PFSK-1 (cell line): ENCODE data around the gene ENO3.

ENCODE experiments used
- FOXP2 ChIP-seq: optimal IDR thresholded peaks from 2 replicates; pipeline ENCODE3; 2011; ENCODE audit warnings: borderline replicate concordance, control low read depth, inconsistent platforms; ENCODE audit not compliant: insufficient read depth; ENCODE audit errors: extremely low read length, extremely low read depth
- POLR2AphosphoS5 ChIP-seq: IDR thresholded peaks from 2 replicates; pipeline ENCODE4 v1.6.1; 2012; ENCODE audit warnings: low read depth, mild to moderate bottlenecking, control low read depth, low read length, moderate library complexity
- SIN3A ChIP-seq: IDR thresholded peaks from 2 replicates; pipeline ENCODE4 v1.6.1; 2012; ENCODE audit warnings: mild to moderate bottlenecking, low read length, moderate library complexity, borderline replicate concordance; ENCODE audit not compliant: insufficient read depth
- TAF1 ChIP-seq: IDR thresholded peaks from 2 replicates; pipeline ENCODE4 v1.6.1; 2012; ENCODE audit warnings: low read length, control low read depth, borderline replicate concordance; ENCODE audit not compliant: insufficient read depth
- TF ChIP-seq, protein P1 (sequence below), 2 experiments: IDR thresholded peaks; 2 replicates each; pipeline versions ENCODE4 v1.6.1 to v1.8.0; 2011 to 2012; ENCODE audit warnings: low read depth in 2 of 2, low read length in 2 of 2, control low read depth in 1 of 2, inconsistent platforms in 1 of 2, mild to moderate bottlenecking in 1 of 2, moderate library complexity in 1 of 2; ENCODE audit not compliant: insufficient read depth in 1 of 2

ENO3 gene

DNA sequence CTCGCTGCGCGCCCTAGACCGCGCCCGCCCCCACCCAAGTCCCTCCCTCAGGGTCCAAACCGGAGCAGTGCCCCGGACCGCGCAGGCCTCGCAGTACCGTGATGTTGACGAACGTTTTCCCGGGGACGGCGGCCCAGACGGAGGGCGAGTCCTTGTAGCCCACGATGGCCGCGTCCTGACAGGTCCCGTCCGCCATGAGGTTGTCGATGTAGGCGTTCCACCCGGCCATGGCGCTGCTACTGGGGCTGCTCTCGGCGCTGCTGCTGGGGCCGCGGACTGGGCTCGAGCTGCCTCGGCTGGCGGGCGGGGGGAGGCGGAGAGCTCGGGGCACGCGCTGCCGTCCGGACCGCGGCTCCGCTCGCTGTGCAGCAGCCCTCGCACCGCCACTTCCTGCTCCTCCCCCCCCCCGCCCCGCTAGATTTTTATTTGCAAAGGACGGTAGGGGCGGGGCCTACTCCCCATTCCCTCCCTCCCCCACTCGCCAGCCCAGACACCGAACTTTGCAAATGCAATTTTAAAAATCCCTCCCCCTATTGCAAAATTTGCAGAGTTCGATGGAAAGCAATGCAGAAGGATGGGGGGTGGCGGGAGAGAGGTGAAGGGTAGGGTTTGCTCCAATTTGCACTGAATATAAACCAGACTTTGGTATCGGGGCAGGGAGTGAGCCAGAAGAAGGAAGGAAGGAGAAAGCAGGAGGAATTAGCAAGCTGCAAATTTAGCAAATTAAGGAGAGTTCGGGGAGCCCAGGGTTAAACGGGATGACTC lies 2.6 kb upstream of the ENO3 start, which contains the start of gene PFN1:
Gene PFN1, minus strand, starts transcription at position 365 of the 765 bp plus-strand sequence. Its CDS starts 136 bp downstream, at position 229.
- TF ChIP-seq TAF1 (peak; percentile 91; the same call in 1 of the 2 replicates), SIN3A (0 out of 2 replicates have a peak, but pooled peaks have one; percentile 50), POLR2AphosphoS5 (peak; percentile 81), FOXP2 (peak; percentile 48)
- TF ChIP-seq, protein P1, sequence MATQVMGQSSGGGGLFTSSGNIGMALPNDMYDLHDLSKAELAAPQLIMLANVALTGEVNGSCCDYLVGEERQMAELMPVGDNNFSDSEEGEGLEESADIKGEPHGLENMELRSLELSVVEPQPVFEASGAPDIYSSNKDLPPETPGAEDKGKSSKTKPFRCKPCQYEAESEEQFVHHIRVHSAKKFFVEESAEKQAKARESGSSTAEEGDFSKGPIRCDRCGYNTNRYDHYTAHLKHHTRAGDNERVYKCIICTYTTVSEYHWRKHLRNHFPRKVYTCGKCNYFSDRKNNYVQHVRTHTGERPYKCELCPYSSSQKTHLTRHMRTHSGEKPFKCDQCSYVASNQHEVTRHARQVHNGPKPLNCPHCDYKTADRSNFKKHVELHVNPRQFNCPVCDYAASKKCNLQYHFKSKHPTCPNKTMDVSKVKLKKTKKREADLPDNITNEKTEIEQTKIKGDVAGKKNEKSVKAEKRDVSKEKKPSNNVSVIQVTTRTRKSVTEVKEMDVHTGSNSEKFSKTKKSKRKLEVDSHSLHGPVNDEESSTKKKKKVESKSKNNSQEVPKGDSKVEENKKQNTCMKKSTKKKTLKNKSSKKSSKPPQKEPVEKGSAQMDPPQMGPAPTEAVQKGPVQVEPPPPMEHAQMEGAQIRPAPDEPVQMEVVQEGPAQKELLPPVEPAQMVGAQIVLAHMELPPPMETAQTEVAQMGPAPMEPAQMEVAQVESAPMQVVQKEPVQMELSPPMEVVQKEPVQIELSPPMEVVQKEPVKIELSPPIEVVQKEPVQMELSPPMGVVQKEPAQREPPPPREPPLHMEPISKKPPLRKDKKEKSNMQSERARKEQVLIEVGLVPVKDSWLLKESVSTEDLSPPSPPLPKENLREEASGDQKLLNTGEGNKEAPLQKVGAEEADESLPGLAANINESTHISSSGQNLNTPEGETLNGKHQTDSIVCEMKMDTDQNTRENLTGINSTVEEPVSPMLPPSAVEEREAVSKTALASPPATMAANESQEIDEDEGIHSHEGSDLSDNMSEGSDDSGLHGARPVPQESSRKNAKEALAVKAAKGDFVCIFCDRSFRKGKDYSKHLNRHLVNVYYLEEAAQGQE (IDR thresholded peaks at IDR 0.05; ENCODE audit: insufficient read depth in 1 of 2, low read depth in 2 of 2, low read length in 2 of 2) = no peak

DNA sequence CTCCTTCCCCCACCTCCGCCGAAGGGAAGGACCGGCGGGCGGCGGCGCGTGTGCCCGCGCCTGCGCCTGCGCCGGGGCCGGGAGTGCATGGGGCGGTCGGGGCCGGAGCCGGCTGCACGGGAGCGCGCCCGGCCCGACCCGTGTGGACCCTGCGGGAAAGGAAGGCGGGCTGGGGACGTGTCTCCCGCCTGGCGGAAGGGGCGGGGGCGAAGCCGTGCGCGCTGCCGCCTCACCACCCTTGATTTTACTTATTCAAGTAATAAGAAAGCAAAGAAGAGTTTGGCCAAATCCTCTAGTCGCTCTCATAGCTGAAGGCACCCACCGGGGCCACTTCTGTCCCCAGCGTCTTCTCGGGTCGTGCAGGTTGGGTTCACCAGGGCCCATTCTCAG lies 2.0 kb upstream of the ENO3 start:
- TF ChIP-seq POLR2AphosphoS5 (peak; percentile 50; the same call in 1 of the 2 replicates), TAF1 (no peak), SIN3A (no peak), FOXP2 (peak; percentile 62)
- TF ChIP-seq, protein P1 (IDR thresholded peaks at IDR 0.05; ENCODE audit: insufficient read depth in 1 of 2, low read depth in 2 of 2, low read length in 2 of 2) = no peak; a peak in 1 of 4 replicates

DNA sequence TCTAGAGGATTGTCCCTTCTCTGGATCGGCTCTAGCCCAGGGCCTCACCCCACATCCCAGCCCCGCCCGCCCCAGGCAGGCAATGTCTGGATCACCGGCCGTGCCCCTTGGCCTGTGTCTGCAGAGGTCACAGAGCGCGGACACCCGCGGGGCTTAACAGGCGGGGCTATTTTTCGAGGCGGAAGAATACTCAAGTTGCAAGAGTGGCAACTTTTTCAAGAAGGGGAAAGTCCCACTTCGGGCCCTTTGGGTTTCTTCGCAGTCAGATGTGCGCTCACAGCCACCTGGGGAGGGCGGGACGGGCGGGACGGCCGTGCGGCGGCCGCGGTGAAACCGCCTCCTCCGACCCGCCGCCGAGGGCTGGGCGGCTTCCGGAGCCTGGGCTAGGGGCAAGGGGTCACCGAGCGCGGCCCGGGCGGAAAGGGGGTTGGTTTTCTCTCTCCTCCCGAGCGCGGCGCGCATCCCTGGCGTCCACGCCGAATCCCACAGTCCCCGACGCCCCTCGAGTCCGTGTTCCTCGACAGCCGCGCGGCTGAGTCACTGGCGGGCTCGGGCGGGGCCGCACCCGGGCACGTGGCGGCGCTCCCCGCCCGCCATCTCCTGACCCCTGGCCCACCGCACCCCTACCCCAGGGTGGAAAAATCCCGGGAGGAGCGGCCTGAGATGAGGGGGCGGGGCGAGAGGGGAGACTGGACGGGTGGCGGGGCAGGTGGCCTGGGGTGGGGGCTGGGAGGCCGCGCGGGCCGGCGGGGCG lies 1.4 kb upstream of the ENO3 start:
- TF ChIP-seq SIN3A = peak; percentile 29; the same call in 1 of the 2 replicates
- TF ChIP-seq, protein P1 (IDR thresholded peaks at IDR 0.05; ENCODE audit: insufficient read depth in 1 of 2, low read depth in 2 of 2, low read length in 2 of 2) = no peak
- TF ChIP-seq POLR2AphosphoS5 = no peak; the same call in 1 of the 2 replicates
- peak; percentile 11 for TF ChIP-seq FOXP2
- 0 out of 2 replicates have a peak, but pooled peaks have one; percentile 12 for TF ChIP-seq TAF1

DNA sequence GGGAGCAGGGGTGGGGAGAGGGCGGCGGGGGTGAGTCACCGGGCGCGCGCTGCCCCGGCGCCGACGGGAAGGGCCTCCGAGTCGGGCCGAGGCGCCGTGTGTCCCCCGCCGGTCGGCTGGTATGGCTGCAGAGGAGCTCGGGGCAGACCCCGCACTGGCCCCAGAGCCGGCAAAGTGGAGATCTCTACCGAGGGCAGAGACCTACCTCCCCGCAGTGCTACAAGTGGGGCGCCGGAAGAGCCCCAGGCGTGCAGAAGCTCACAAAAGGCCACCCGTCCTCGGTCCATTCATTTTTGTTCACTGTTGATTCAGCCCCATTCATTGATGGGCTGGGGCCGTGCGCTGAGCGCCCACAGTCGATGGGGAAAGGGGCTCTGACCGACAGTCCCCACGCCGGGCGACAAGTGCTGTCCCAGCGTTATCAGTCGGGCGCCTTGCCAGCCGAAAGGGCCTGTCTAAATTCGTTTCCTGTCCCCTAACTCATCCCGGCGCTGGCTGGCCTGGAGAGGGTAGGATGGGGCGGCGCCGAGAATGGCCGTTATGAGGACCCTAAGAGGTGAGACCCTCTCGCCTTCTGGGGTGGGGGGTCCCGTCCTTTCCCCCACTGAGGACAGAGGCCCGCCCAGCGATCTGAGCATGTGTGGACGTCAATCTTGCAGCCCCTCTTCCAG lies 709 bp upstream of the ENO3 start:
- TF ChIP-seq FOXP2 (peak; percentile 6), POLR2AphosphoS5 (no peak)
- TF ChIP-seq, protein P1 (IDR thresholded peaks at IDR 0.05; ENCODE audit: insufficient read depth in 1 of 2, low read depth in 2 of 2, low read length in 2 of 2) = peak in 1 of 2 experiments; percentile 19; a peak in 1 of 4 replicates
